Dedifferentiated amniotic fluid mesenchymal stem cell (primary cell): ENCODE data around the gene FOXO6.
A peak's percentile ranks its signal among the peaks of the same experiment; 100 is the strongest.

Experiments
- DNase-seq: peaks from one replicate; pipeline ENCODE4 v3.0.0-alpha.2; 2016; ENCODE audit errors: extremely low spot score

The FOXO6 gene

DNA sequence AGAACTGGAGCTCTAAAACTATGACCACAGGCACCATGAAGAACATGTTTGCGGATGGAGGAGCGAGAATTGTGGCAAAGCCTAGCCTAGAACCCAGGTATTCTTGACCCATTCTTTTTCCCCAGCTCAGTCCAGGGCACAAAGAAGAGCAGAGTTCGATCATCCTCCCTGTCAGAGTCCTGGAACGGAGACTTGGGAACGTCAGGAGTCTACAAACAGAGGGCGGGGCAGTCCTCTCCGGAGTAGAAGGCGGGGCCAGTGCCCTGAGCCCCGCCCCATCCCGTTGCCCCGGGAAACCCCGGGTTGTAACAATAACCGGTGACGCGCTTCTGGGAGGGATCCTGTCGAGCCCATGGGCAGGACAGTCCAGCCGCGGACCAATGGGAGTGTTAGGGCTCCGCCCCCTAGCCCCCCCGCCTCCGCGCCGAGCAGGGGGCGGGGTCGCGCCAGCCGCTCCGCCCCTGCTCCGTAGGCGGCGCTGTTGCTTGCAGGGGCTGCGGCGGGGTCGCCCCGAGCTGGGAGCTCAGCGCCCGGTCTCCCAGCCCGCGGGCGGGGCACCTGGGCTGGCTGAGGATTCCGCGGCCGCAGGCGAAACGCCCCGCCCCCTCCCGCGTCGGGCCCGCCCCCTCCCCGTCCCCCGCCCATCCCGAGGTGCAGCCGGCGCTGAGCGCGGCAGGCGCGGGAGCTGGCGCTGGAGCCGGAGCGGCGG is at the start of gene FOXO6:
Gene FOXO6, plus strand, starts transcription at position 649 of the 709 bp plus-strand sequence.
- DNase-seq = peak; percentile 96

DNA sequence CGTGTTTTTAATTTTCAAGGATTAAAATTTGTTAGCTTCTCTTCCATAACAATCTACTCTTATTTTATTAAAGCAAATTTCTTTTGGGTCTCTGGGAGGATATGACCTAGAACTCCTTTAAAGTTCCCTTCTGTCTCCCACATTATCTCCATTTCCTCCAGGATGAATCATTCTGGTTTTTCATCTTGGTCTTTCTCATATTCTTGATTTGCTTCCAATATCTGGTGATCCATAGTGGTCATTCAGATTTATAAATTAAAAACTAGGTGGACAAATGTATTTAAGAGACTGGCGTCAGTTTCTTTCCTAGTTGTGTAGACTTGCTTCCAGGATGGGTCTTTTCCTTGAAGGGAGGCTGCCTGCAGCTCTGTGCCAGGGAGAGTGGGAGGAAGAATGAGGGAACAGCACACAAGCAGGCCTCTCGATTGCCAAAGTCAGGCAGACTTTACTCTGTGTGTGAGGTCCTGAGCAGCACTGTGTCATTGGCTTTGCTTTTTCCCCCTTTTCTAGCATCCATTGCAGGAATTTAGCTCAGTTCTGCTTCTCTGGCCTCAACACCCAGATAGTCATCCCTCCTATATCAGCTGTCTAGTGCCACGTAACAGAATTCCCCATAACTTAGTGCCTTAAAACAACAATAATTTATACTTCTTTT is 48.1 kb upstream of the FOXO6 start:
- no peak for DNase-seq

DNA sequence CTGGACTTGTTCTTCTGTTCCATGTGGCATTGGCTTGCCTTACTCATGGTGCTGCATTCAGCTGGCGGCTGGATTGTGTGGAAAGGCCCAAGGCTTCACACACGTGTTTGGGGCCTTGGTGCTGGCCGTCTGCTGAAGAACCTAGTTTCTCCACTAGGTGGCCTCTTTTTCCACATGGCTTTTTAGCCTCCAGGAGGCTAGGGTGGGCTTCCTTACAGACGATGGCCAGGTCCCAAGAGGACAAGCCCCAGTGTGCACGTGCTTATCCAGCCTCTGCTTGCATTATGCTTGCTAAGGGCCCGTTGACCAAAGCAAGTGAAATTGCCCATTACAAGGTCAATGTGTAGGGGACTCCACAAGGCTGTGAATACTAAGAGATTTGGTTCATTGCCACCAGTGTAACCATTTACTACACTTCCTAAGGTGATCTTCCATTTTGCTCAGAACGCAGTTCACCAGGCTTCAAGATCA is 47.5 kb upstream of the FOXO6 start:
- no peak for DNase-seq

DNA sequence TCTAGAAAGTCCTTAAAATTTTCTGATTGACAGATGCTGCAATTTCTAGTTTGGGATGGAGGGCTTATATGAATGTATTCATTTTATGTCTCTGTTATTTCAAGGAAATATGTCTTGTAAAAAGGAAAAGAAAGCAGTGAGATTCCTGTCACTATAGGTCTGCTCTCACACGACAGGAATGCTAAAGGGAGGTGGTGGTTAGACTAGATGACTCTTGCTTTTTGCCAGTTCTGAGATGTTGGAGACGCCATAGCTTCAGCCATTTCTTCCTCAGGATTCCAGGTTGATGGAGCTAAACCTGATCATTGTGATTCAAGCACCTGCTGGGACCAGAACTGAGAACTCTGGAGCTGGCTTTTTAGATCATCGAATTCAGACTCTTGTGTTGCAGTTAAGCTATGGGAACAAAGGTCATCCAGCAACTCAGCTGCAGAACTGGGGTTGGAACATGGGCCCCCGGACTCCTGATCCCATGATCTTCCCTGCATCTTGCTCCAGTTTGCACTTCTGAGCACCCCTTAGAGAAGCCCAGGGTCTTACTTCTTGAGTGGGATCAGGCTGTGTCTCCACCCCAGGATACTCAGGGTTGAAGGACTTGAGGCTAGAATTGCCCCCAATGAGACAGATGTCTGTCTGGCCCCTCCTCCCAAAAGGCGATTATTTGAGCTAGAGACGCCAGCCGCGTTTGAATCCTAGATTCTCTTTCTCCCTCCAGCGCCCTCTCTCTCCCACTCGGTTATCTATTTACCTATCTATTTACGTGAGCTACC is 46.7 kb upstream of the FOXO6 start:
- peak; percentile 18 for DNase-seq

DNA sequence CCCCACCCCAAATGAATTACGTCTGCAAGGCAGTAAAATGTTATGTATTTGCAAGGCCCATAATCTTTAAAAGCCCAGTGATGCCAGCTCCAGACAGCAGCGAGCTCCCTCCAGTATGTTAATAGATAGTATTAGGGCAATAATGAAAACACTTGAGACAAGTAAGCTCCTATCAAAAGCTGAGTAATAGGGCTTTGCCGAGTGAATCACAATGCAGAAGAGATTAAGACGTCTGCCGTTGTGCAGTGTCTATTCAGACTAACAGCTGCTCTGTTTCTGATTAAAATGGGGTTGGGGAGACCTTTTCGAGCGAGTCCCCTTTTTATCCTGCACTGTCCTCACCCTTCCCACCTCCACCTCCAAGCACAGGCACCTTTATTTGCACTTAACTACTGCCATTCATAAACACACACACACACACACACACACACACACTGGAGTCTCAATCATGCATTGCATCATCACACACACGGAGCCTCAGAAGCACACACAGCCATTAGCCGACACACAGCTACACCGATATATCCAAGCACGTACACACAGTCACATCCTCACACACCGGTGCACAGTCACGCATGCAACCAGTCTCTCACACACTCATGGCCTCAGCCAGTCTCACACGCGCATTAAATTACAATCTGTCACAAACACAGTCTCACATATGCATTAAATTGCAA is 46.0 kb upstream of the FOXO6 start:
- no peak for DNase-seq

DNA sequence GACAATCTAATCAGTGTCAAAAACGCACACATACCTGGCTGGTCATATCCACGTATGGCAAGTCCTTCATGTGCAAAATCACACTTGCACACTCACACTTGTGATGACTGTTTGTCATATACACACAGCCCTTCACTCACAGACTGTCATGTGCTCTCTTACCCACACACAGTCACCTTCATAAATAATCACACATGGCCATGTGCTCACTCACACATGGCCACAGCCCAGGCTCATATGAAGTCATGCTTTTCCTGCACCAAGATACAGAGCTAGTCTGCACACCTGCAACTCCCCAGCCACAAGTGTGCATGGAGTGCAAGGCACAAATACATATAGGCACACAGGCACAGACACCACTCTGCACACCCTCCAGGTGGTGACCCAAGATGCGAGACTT is 45.4 kb upstream of the FOXO6 start:
- no peak for DNase-seq

DNA sequence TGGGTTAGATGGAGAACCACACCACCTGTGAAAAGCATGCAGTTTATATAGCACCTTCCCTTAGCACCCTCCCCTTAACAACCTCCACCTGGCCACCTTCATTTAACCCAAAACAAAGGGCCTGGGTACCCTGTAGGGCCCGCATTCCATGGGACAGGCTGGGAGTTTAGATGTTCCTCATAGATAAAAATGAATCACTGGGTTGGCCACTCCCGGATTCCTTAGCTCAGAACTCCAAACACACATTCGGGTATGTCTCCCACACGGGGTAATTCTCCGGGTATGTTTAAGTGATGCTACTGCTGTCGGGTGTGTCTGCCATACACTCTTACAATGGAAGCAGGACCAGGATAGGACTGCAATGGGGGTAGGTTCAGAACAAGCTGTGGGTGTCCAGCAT is 43.9 kb upstream of the FOXO6 start:
- no peak for DNase-seq

DNA sequence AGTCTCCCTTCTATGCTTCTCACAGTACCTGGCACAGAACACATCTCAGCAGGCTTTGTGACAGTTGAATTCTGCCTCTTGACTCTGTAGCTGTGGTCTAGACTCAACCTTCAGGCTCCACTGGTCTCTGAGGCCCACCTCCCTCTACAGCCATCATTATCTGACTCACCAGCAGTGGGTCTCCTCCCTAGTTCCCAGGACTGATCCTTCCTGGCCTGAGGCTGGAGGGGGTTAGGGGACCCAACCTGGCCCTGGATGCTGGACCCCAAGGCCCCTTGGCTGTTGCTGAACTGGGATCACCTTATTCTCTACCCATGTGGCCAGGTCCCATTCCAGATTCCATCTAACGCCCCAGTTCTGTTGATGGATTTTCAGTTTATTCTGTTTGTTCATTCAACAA is 43.1 kb upstream of the FOXO6 start:
- no peak for DNase-seq

DNA sequence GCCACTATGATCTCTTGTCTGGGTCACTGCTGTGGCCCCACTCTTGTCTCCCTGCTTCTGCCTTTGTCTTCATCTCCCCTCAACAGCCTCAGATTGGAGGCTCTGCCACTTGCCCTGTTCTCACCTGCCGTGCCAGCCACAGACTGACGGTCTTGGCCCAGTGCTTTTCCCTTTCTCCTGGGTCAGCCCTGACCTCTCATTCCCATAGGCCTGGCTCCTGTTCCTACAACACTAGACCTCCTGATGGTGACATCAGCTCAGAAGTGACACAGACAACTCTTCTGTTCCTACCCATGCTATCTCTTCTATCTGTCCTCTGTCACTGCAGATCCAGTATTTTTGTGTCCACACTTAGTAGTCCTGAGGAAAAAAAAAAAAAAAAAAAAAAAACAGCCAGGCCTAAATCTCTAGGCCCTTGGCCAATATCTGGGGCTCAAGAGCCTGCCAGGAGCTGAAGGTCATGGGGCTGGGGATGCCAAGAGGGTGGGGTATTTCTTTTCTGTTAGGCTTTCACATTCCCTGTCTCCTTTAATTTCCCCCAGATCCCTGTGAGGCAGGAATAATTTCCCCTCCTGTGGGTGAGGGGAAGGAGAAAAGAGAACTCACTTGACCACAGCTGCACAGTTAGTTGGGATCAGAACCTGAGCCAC is 42.0 kb upstream of the FOXO6 start:
- DNase-seq = no peak

DNA sequence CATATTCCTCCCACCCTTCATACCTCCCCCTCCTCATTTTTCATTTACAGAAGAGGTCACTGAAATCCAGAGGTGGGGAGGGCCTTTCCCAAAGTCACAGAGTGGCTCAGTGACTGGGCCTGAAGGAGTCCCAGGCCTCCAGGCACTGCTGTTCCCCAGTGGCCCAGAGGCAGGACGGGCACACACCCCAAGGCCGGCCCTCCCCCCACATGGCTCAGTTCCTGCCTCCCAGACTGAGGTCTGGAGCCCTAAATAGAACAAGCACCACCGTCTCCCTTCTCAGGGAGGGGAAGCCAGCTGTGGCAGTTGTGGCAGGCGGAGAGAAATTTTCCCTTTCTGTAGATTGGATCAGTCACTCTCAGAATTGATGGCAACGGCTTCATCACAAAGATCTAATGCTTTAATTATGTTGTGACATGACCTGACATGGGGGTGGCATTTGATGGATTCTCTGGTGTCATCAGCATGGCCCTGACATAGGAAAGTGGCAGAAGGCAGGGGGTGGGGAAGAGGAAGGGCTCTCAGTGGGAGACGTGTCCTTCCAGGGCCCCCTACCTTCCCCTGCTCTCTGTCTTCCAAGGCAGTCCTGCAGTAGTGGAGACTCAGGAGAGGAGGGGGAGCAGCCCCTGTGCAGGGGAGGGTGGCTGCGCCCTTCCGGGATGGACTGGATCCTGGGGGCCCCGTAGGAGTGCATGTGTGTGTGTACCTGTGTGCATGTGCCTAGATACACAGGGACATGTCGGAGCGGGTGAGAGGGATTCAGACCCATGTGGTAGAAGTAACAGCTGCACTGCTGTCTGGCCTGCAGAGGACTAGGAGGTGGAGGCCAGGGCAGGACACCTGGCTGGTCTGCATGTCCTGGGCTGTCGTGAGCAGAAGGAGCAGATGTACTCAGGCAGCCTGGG is 41.2 kb upstream of the FOXO6 start:
- DNase-seq = no peak

DNA sequence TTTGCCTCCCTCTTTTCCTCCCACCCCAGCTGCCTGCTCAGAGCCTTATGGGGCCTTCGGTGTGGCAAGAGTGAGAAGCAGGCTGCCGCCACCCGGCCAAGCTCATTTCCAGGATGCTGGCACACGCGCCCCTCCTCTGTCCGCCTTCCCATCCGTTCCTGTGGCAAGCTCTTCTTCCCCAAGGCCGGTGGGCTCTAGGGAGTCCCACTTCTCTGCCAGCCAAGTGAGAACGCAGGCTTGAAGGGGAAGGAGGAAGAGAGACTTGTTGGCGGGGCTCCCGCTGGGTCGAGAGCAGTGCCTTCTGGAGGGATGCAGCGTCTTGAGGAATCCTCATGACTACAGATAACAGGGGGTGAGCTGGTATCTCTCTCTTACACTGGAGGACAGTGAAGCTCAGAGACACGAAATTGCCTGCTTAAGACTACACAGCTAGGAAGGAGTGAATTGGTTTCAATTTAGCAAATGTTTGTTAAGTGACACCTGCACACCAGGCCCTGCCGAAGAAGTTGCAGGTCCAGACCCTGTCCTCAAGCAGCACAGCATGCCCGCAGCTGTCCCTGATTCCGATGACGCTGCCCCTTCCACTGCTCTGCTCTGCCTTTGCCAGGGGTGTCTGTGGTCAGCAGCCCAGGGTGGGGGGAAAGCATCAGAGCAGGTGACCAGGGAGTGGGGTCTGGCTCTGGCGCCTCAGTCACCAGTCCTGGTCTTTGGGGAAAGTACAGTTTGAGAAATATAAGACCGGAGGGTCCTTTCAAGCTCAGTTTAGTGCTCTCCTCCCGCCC is 40.1 kb upstream of the FOXO6 start:
- no peak for DNase-seq

DNA sequence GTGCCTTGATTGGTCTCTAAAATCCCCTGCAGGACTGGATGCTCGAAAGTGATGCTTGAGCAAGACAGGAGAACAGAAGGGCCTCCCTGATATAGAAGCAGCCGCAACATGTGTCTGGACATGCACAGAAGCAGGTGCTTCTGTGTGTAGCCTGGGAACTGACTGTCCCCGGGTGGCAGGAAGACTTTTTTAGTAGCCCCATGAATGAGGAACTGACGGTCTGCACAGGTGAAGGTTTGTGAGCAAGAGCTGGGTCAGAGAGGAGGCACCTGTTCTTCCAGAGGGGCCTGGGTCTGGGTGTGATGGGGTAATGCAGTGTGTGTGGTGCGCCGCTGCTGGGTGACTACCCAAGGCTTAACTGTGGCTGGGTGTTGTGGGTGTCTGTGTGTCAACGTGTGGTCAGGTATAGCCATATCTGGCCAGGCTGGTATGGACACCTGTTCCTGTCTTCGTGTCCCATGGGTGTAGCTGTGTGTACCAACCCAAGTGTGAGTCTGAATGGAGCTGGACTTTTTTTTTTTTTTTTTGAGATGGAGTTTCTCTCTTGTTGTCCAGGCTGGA is 39.1 kb upstream of the FOXO6 start:
- no peak for DNase-seq

DNA sequence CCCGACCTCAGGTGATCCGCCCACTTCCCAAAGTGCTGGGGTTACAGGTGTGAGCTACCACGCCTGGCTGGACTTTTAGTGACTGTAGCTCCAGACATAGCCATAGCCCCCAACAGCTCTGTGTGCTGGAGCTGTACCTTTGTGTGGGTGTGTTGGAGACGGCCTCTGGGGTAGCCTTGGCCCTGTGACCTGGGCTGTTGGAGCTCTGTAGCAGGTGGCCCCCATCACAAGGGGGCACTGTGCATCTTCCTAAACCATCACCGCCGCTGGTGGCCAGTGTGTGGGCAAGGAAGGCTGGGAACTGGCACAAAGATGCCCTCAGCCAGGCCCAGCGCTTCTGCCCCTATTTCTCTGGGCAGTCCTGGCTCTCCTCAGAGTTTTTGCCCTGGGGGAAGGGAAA is 38.4 kb upstream of the FOXO6 start:
- no peak for DNase-seq

DNA sequence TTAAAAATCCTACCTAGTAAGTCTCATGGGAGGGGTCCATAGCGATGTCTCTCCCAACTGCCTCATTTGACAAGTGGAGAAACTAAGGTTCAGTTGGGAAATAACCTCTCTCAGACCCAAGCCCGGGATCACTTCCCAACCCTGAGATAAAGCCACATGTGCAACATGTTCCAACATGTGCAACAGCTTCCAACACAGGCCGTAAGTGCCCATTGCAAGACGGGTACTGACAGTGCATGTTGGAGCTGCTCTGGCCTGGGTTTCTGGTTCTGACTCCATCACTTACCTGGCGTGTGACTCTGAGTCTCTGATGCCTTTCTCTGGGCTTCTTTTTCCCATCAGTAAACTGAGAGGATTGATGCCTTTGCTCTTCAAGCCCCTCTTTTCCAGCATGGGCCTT is 38.0 kb upstream of the FOXO6 start:
- DNase-seq = no peak

DNA sequence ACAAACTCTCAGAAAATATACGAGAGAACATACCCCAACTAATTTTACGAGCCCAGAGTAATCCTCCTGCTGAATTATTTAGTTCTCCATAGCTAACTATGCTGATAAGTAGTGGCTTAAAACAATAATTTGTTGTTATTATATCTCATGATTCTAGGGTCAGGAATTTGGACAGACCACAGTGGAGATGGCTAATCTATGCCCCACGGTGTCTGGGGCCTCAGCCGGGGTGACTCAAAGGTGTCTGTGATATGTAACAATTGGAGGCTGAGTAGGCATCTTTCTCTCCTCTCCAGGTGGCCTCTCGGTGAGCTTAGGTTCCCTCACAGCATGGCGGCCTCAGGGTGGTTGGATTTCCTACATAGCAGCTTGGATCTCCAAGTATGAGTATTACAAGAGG is 35.4 kb upstream of the FOXO6 start:
- no peak for DNase-seq

DNA sequence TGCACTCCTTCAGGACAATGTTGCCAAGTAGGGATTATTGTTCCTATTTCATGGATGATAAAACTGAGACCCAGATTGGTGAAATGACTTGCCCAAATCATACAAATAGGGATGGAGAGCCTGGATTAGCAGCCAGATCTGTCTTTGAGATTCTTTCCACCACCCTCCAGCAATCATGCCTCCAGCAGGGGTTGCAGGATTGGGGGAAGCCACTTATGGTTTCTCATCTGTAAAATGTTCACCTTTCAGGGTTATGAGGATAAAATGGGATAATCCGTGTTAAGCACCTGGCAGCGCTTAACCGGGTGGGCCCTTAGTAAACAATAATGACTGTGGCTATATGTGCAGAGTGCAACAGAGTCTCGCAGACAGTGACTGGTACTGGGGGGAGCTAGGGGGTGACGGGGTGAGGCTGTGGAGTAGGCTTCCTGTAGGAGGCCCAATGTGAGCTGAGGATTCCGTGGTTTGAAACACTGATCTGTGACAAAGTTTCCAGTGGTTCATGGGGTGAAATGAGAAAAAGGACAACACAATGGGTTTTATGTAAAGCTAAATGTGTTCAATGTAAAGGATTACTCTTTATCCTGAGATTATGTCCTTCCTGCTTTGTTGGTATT is 33.7 kb upstream of the FOXO6 start:
- no peak for DNase-seq

DNA sequence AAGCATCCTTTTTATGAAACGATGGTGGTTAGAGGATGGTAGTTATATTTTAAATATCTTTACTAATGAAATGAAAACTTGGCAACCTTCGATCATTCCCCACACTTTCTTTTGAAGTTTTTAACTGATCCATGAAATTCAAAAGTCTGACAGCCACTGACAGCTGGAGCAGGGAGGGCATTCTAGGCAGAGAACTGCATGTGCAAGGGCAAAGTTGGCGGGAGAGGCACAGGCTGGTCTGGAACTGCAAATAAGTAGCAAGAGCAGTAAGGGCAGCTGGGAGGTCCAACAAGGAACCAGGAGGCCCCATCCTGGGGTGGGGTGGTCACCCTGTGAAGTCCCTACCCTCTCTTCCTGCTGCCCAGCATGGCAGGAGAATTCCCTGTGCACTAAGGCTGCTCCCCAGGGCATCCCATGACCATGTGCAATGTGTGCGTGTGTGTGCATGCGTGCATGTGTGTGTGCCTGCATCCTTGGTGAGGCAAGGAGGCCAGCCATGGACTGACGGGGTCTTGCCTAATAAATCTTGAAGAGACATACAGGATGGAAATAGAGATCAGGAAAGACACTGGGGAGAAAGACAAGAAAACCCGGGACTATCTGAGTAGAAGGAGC is 33.1 kb upstream of the FOXO6 start:
- DNase-seq = no peak

DNA sequence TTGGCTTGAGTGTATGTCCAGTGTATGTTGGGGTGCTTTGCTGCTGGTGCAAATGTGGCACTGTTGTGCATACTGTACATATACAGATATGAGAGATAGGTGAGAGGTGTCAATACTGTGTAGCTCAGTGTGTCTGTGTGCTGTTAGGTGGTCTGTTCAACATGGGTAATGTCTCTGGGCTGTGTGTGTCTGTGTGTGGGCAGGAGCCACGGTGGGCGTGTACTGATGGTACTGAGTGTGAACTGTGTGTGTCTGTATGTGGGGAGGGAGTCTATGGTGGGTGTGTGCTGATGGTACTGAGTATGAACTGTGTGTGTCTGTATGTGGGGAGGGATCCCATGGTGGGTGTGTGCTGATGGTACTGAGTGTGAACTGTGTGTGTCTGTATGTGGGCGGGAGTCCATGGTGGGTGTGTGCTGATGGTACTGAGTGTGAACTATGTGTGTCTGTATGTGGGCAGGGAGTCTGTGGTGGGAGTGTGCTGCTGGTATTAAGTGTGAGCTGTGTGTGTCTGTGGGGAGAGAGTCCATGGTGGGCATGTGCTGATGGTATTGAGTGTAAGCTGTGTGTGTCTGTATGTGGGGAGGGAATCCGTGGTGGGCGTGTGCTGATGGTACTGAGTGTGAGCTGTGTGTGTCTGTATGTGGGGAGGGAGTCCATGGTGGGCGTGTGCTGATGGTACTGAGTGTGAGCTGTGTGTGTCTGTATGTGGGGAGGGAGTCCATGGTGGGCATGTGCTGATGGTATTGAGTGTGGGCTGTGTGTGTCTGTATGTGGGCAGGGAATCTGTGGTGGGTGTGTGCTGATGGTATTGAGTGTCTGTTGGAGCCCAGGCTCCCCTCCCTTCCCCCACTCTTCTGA is 32.2 kb upstream of the FOXO6 start:
- no peak for DNase-seq
